HCT116 (cell line): Measurements from ENCODE around the gene TLK1. TPM values are rescaled to one million over a fixed set of nuclear protein-coding genes. Genes with fewer than 3 reads are reported as not detected.

ENCODE experiments used
- ATAC-seq: fragments of 200-7000 bp; cut with Tn5 transposase; 2 replicates; pipeline ENCODE4 v1.9.1; 2020; ENCODE audit warnings: mild to moderate bottlenecking, moderate library complexity
- BruUV-seq: library from RNA; stranded (reverse); fragments of 400-500 nt; replicated peaks from 2 replicates; lab custom pipeline; 2021; lab: Mats Ljungman, UMichigan
- CTCF ChIA-PET: fragments of 300-600 bp; sonication (Branson Sonifier 250); formaldehyde crosslinking; loops from one replicate; lab custom pipeline; 2021; ENCODE audit warnings: antibody characterized with exemption; lab: Charles Lee
- POLR2A ChIA-PET: fragments of 300-600, 350-600 bp; sonication (Branson Sonifier 250); formaldehyde crosslinking; loops from one replicate; lab custom pipeline; 2021; ENCODE audit warnings: antibody characterized with exemption; lab: Charles Lee
- RAD21 ChIA-PET, 2 experiments: fragments of 300-600 bp; sonication (Branson Sonifier 250); formaldehyde crosslinking; loops; one replicate each; lab custom pipeline; 2023; ENCODE audit warnings: low total read pairs in 2 of 2; ENCODE audit not compliant: uncharacterized antibody in 2 of 2, unreplicated experiment in 2 of 2, low non-redundant PET in 1 of 2; lab: Charles Lee
- DNase-seq: peaks from one replicate; pipeline ENCODE4 v3.0.0-alpha.2; 2010; ENCODE audit warnings: low read depth, low spot score
- H2AFZ ChIP-seq: fragments of 200-600 bp; shearing (Covaris generic), sonication (generic); 2 replicates; pipeline ENCODE4 v1.6.1; 2017; ENCODE audit warnings: low read depth, mixed run types, mixed read lengths, antibody characterized with exemption, low read length; ENCODE audit not compliant: poor library complexity, severe bottlenecking
- H3K27ac ChIP-seq: 2 replicates; pipeline ENCODE4 v1.5.1; 2012; ENCODE audit warnings: low read depth, low read length
- H3K27me3 ChIP-seq: fragments of 200-600 bp; sonication (generic); 2 replicates; pipeline ENCODE4 v1.6.1; 2016; ENCODE audit warnings: mixed run types, low read length, mixed read lengths; ENCODE audit not compliant: insufficient read depth
- H3K36me3 ChIP-seq, 2 experiments: fragments of 200-500 bp in 1 of 2; fragments of 200-600 bp in 1 of 2; sonication (Bioruptor generic) in 1 of 2; sonication (generic) in 1 of 2; 2 replicates each; pipeline versions ENCODE4 v1.5.1 to v1.6.1; 2014 to 2016; ENCODE audit warnings: low read length in 2 of 2, inconsistent platforms in 1 of 2, mixed read lengths in 1 of 2, mixed run types in 1 of 2; ENCODE audit not compliant: insufficient read depth in 2 of 2, control insufficient read depth in 1 of 2
- H3K4me1 ChIP-seq, 2 experiments: fragments of 200-600 bp in 1 of 2; sonication (generic) in 1 of 2; 2 replicates each; pipeline versions ENCODE4 v1.5.1 to v1.6.1; 2012 to 2017; ENCODE audit warnings: low read length in 2 of 2, inconsistent platforms in 1 of 2, mild to moderate bottlenecking in 1 of 2, mixed read lengths in 1 of 2, mixed run types in 1 of 2, moderate library complexity in 1 of 2; ENCODE audit not compliant: insufficient read depth in 2 of 2, control insufficient read depth in 1 of 2
- H3K4me2 ChIP-seq: fragments of 200-600 bp; sonication (generic); 2 replicates; pipeline ENCODE4 v1.6.1; 2017; ENCODE audit warnings: mixed run types, low read length, mixed read lengths
- H3K4me3 ChIP-seq, 2 experiments: fragments of 200-600 bp in 1 of 2; sonication (generic) in 1 of 2; replicated peaks in 1 of 2; 2 replicates each; pipeline ENCODE4 v1.5.1; 2011 to 2016; ENCODE audit warnings: low read length in 2 of 2, control low read depth in 1 of 2, low read depth in 1 of 2, mild to moderate bottlenecking in 1 of 2, mixed read lengths in 1 of 2, mixed run types in 1 of 2
- H3K79me2 ChIP-seq: fragments of 200-600 bp; sonication (generic); 2 replicates; pipeline ENCODE4 v1.6.1; 2017; ENCODE audit warnings: mild to moderate bottlenecking, mixed run types, low read length, moderate library complexity, mixed read lengths; ENCODE audit not compliant: insufficient read depth
- H3K9ac ChIP-seq: fragments of 200-600 bp; sonication (generic); 2 replicates; pipeline ENCODE4 v1.6.1; 2016; ENCODE audit warnings: low read length, mixed read lengths
- H3K9me2 ChIP-seq: fragments of 200-600 bp; sonication (generic), shearing (Covaris generic); 2 replicates; pipeline ENCODE4 v1.6.1; 2017; ENCODE audit warnings: mixed run types, mild to moderate bottlenecking, moderate library complexity; ENCODE audit not compliant: insufficient read depth
- H3K9me3 ChIP-seq, 2 experiments: fragments of 200-500 bp in 1 of 2; fragments of 200-600 bp in 1 of 2; sonication (Bioruptor generic) in 1 of 2; sonication (generic) in 1 of 2; 2 replicates each; pipeline ENCODE4 v1.6.1; 2014 to 2017; ENCODE audit warnings: low read length in 2 of 2, mixed read lengths in 2 of 2, inconsistent platforms in 1 of 2, low read depth in 1 of 2, mild to moderate bottlenecking in 1 of 2, mixed run types in 1 of 2, moderate library complexity in 1 of 2; ENCODE audit not compliant: control insufficient read depth in 1 of 2, insufficient read depth in 1 of 2
- H4K20me1 ChIP-seq: fragments of 200-600 bp; sonication (generic), shearing (Covaris generic); 2 replicates; pipeline ENCODE4 v1.6.1; 2017; ENCODE audit warnings: mixed run types, mild to moderate bottlenecking, moderate library complexity; ENCODE audit not compliant: insufficient read depth
- ATF3 ChIP-seq: IDR thresholded peaks from 2 replicates; pipeline ENCODE4 v1.6.1; 2012
- CBX3 ChIP-seq: IDR thresholded peaks from 2 replicates; pipeline ENCODE4 v1.6.1; 2012; ENCODE audit warnings: low read depth
- CEBPB ChIP-seq: IDR thresholded peaks from 2 replicates; pipeline ENCODE4 v1.6.1; 2012; ENCODE audit warnings: low read depth
- CTCF ChIP-seq, 3 experiments: fragments of 200-600 bp in 1 of 3; sonication (generic) in 1 of 3; IDR thresholded peaks in 2 of 3; conservative IDR thresholded peaks in 1 of 3; 2 replicates each; pipeline ENCODE4 v1.5.1; 2012 to 2017; ENCODE audit warnings: low read depth in 2 of 3, low read length in 2 of 3, antibody characterized with exemption in 1 of 3, borderline replicate concordance in 1 of 3, control low read depth in 1 of 3, mild to moderate bottlenecking in 1 of 3, mixed read lengths in 1 of 3, mixed run types in 1 of 3, moderate library complexity in 1 of 3; ENCODE audit not compliant: insufficient read depth in 1 of 3
- EGR1 ChIP-seq: IDR thresholded peaks from 2 replicates; pipeline ENCODE4 v1.6.1; 2012; ENCODE audit warnings: low read depth
- ELF1 ChIP-seq: IDR thresholded peaks from 2 replicates; pipeline ENCODE4 v1.6.1; 2012; ENCODE audit warnings: low read depth, borderline replicate concordance
- JUND ChIP-seq: IDR thresholded peaks from 2 replicates; pipeline ENCODE4 v1.6.1; 2012
- POLR2A ChIP-seq: IDR thresholded peaks from 2 replicates; pipeline ENCODE4 v1.7.0; 2011; ENCODE audit warnings: borderline replicate concordance; ENCODE audit not compliant: insufficient read depth, insufficient read length; ENCODE audit errors: extremely low read depth
- POLR2AphosphoS5 ChIP-seq: IDR thresholded peaks from 2 replicates; pipeline ENCODE4 v1.6.1; 2011; ENCODE audit warnings: mild to moderate bottlenecking, low read depth, low read length, moderate library complexity
- RAD21 ChIP-seq: IDR thresholded peaks from 2 replicates; pipeline ENCODE4 v1.6.1; 2012; ENCODE audit warnings: low read depth, mild to moderate bottlenecking
- REST ChIP-seq: IDR thresholded peaks from 2 replicates; pipeline ENCODE4 v1.6.1; 2012; ENCODE audit warnings: low read depth
- SRF ChIP-seq: IDR thresholded peaks from 2 replicates; pipeline ENCODE4 v1.6.1; 2012; ENCODE audit warnings: low read depth
- TCF7L2 ChIP-seq: IDR thresholded peaks from 2 replicates; pipeline ENCODE4 v1.7.0; 2011; ENCODE audit warnings: borderline replicate concordance, inconsistent platforms; ENCODE audit not compliant: insufficient read depth, insufficient read length; ENCODE audit errors: extremely low read depth
- ZFX ChIP-seq: fragments of 450-650 bp; IDR thresholded peaks from 2 replicates; pipeline ENCODE4 v1.6.1; 2017
- ZNF274 ChIP-seq: fragments of 200-500 bp; sonication (Bioruptor generic); IDR thresholded peaks from 2 replicates; pipeline ENCODE4 v1.6.1; 2014; ENCODE audit warnings: mild to moderate bottlenecking, low read depth, low read length, inconsistent platforms
- intact Hi-C: fragments of 100-400 bp; cut with micrococcal nuclease; formaldehyde crosslinking; loops from 2 replicates; pipeline ENCODE4 v1.10.0; 2022
- total RNA-seq: library from RNA; stranded (reverse); gene quantifications from one replicate; pipeline ENCODE4 v1.2.1, GENCODE V29; 2021; ENCODE audit not compliant: unreplicated experiment
- TF ChIP-seq, protein P1 (sequence below): IDR thresholded peaks from 2 replicates; pipeline ENCODE4 v1.6.1; 2012
- TF ChIP-seq, protein P2 (sequence below): IDR thresholded peaks from 2 replicates; pipeline ENCODE4 v1.6.1; 2011; ENCODE audit warnings: mild to moderate bottlenecking, low read length, moderate library complexity; ENCODE audit not compliant: insufficient replicate concordance; ENCODE audit errors: extremely low read depth

TLK1 gene
- total RNA-seq, 1 experiment from 2014 or later: 57.7 TPM

DNA sequence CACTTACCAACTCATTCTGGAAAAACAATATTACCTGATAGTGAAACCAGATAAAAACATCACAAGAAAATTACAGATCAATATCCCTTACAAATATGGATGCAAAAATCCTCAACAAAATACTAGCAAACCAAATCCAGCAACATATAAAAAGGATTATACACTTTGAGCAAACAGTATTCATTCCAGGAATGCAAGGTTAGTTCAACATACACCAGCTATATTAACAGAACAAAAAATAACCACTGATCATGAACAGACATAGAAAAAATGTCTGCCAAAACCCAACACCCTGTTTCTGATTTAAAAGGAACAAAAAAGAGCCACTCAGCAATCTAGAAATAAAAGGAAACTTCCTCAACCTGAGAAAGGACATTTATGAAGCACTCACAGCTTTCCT, 62.1 kb downstream of the TLK1 start (continued):
- TF ChIP-seq CBX3: no peak
- no peak for TF ChIP-seq SRF
- TF ChIP-seq ZNF274: no peak
- TF ChIP-seq POLR2AphosphoS5: no peak
- TF ChIP-seq JUND: no peak
- no peak for TF ChIP-seq TCF7L2
- TF ChIP-seq, all 23 proteins: peak for 0

DNA sequence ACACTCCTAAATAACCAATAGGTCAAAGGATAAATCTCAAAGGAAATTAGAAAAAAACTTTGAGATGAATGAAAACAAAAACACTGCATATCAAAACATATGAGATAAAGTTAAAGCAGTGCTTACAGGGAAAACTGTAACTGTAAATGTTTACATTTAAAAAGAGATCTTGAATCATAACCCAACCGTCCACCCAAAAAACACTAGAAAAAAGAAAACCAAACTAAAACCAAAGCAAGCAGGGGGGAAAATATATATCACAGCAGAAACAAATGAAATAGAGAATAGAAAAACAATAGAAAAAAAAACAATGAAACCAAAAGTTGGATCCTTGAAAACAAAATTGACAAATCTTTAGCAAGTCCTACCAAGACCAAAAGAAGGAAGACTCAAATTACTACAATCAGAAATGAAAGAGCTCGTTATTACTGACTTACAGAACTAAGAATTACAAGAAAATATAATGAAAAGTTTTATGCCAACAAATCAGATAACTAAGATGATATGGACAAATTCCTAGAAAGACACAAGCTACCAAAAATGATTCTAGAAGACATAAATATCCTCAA, 65.6 kb downstream of the TLK1 start:
- ChIA-PET RAD21 (no interaction called here), POLR2A (no interaction called here), CTCF (interaction anchor here (1.1 kb wide), 1 partner anchor 10 kb away, joined by 3 read pairs; no protein-coding TSS in a partner anchor)
- DNase-seq: no peak
- BruUV-seq: no TSS peak
- H3K9me3 ChIP-seq: peaks cover 0 to 5% of the 10 kb centered on the region in 2 experiments; a peak in 2 of 4 replicates
- H3K9ac ChIP-seq: no peak overlapping the region
- TF ChIP-seq TCF7L2: no peak
- TF ChIP-seq, protein P1, sequence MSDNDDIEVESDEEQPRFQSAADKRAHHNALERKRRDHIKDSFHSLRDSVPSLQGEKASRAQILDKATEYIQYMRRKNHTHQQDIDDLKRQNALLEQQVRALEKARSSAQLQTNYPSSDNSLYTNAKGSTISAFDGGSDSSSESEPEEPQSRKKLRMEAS: no peak
- no peak for TF ChIP-seq RAD21
- TF ChIP-seq REST: no peak
- TF ChIP-seq CTCF (IDR thresholded peaks at IDR 0.05 in 2 of 3, conservative IDR thresholded peaks at IDR 0.05 in 1 of 3; ENCODE audit: borderline replicate concordance in 1 of 3, insufficient read depth in 1 of 3, low read depth in 2 of 3, low read length in 2 of 3): no peak
- no peak for TF ChIP-seq JUND
- no peak for TF ChIP-seq POLR2AphosphoS5
- no peak for TF ChIP-seq CEBPB
- no peak for TF ChIP-seq EGR1
- TF ChIP-seq ELF1: no peak
- TF ChIP-seq, protein P2, sequence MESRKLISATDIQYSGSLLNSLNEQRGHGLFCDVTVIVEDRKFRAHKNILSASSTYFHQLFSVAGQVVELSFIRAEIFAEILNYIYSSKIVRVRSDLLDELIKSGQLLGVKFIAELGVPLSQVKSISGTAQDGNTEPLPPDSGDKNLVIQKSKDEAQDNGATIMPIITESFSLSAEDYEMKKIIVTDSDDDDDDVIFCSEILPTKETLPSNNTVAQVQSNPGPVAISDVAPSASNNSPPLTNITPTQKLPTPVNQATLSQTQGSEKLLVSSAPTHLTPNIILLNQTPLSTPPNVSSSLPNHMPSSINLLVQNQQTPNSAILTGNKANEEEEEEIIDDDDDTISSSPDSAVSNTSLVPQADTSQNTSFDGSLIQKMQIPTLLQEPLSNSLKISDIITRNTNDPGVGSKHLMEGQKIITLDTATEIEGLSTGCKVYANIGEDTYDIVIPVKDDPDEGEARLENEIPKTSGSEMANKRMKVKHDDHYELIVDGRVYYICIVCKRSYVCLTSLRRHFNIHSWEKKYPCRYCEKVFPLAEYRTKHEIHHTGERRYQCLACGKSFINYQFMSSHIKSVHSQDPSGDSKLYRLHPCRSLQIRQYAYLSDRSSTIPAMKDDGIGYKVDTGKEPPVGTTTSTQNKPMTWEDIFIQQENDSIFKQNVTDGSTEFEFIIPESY: no peak
- TF ChIP-seq POLR2A: no peak
- no peak for TF ChIP-seq ATF3
- TF ChIP-seq ZFX: no peak
- peaks cover 8% of the 10 kb centered on the region for H4K20me1 ChIP-seq
- H3K9me2 ChIP-seq: no peaks in the 10 kb centered on the region
- ATAC-seq: no peak
- H2AFZ ChIP-seq: no peak overlapping the region
- H3K4me2 ChIP-seq: no peak overlapping the region
- peaks cover 0 to 2% of the 10 kb centered on the region in 2 experiments; a peak in 1 of 4 replicates for H3K36me3 ChIP-seq
- H3K79me2 ChIP-seq: peaks cover 83% of the 10 kb centered on the region
- no peaks in the 10 kb centered on the region for H3K27me3 ChIP-seq
- no peak overlapping the region for H3K4me3 ChIP-seq
- H3K27ac ChIP-seq: no peak overlapping the region
- intact Hi-C loops: no loop called here
- H3K4me1 ChIP-seq: no peaks in the 10 kb centered on the region; a peak in 1 of 4 replicates
